Chondrocyte (in vitro differentiated cells): ENCODE results near the gene MFNG. TPM values are rescaled to one million over a fixed set of nuclear protein-coding genes. Genes with fewer than 3 reads are reported as not detected.

Source experiments
- DNase-seq: peaks from one replicate; pipeline ENCODE4 v3.0.0; 2021; ENCODE audit warnings: mixed read lengths, low spot score
- H3K27ac Mint-ChIP-seq: one replicate; pipeline ENCODE4 v1.8.0; 2021; ENCODE audit warnings: mild to moderate bottlenecking, moderate library complexity, mixed read lengths; ENCODE audit not compliant: unreplicated experiment
- H3K27me3 Mint-ChIP-seq: 2 replicates; pipeline ENCODE4 v1.8.0; 2021; ENCODE audit warnings: low read depth, mixed read lengths
- H3K36me3 Mint-ChIP-seq: 2 replicates; pipeline ENCODE4 v1.8.0; 2021; ENCODE audit warnings: low read depth, mixed read lengths
- H3K4me1 Mint-ChIP-seq: 2 replicates; pipeline ENCODE4 v1.8.0; 2021; ENCODE audit warnings: low read depth, mild to moderate bottlenecking, mixed read lengths
- H3K4me3 Mint-ChIP-seq: one replicate; pipeline ENCODE4 v1.8.0; 2021; ENCODE audit warnings: mild to moderate bottlenecking, moderate library complexity, mixed read lengths; ENCODE audit not compliant: unreplicated experiment
- H3K9me3 Mint-ChIP-seq: 2 replicates; pipeline ENCODE4 v1.8.0; 2021; ENCODE audit warnings: low read depth, mixed read lengths
- total RNA-seq: library from RNA; stranded (reverse); gene quantifications from 3 replicates; pipeline ENCODE4 v1.2.1, GENCODE V29; 2021
- TF ChIP-seq, protein P1 (sequence below): fragments of 200-600 bp; sonication (generic); IDR thresholded peaks from 2 replicates; pipeline ENCODE4 v1.5.0; 2021; ENCODE audit warnings: antibody characterized with exemption, mild to moderate bottlenecking, moderate library complexity

MFNG gene
- total RNA-seq, 1 donor from 2014 or later = 1.1 TPM

DNA sequence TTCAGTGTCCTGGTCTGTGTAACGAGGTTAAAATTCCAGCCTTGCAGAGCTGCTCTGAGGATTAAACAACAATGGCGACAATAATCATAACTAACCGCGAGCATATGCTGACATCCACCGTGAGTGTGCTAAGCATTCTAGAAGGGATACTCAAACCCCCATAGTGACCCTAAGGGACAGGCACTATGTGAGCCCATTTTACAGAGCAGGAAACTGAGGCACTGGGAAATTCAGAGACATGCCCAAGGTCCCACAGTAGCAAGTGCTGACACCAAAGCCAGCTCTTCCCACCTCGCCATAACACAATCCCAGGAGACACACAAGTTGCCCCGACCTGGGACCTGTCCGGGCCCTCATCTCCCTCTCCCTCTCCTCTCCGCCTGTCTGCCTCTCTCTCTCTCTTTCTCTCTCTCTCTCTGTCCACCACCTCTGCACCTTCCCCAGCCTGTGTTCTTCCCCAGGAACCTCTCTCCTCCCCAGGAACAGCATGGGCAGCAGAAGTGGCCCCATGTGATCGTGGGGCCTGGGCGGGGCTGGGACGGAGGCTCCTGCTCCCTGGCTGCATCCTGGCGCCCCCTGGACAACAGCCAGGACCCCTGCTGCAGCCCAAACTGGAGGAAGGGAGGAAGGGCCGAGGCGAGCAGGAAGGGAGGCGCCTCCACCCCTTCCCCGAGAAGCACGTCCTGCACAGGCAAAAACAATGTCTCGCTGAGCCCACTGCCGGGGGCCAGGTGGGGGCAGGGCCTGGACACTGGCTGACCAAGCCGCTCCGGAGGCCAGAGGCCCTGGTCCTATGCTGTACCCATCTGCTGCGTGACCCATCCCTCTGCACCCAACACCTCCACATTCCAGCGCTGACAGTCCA is 14.8 kb upstream of the MFNG start:
- TF ChIP-seq, protein P1, sequence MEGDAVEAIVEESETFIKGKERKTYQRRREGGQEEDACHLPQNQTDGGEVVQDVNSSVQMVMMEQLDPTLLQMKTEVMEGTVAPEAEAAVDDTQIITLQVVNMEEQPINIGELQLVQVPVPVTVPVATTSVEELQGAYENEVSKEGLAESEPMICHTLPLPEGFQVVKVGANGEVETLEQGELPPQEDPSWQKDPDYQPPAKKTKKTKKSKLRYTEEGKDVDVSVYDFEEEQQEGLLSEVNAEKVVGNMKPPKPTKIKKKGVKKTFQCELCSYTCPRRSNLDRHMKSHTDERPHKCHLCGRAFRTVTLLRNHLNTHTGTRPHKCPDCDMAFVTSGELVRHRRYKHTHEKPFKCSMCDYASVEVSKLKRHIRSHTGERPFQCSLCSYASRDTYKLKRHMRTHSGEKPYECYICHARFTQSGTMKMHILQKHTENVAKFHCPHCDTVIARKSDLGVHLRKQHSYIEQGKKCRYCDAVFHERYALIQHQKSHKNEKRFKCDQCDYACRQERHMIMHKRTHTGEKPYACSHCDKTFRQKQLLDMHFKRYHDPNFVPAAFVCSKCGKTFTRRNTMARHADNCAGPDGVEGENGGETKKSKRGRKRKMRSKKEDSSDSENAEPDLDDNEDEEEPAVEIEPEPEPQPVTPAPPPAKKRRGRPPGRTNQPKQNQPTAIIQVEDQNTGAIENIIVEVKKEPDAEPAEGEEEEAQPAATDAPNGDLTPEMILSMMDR = no peak
- Mint-ChIP-seq H3K36me3 (peaks cover 4% of the 10 kb centered on the region), H3K9me3 (no peaks in the 10 kb centered on the region), H3K4me1 (peaks cover 64% of the 10 kb centered on the region), H3K27ac (peak overlapping the region; percentile 97), H3K4me3 (peak overlapping the region; percentile 51), H3K27me3 (no peaks in the 10 kb centered on the region)
- no peak for DNase-seq

DNA sequence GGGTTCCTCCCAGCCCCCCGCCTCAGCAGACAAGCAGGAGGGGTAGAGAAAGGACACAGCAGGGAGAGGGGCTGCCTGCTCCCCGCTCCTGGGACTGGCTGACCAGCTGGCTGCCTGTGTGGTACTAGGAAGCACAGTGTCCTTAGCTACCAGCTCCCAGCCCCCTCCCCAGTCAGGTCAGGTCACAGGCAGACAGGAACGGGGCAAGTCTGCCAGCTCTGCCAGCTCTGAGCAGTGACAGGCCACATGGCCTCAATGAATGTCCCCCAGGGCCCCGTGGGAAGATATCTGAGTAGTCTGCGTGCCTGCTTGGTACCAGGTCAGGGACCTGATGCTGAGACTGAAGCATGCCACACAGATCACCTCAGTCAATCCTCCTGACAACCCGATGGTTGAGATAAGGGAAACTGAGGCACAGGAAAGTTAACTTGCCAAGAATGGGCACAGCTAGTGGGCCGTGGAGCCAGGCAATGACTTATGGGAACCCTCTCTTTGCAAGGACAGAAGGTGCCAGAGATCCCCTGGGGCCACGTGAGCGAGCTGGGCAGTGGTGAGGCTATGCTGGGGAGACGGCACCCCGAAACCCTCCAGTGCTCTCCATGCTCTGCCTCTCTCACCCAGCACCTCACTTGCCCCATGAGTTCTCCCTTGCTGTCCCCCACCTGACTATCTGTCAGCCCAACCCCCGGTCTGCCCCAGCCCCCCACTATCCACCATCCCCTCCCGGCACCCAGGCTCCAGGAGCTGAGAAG is 13.8 kb upstream of the MFNG start:
- Mint-ChIP-seq H3K27ac (peak overlapping the region; percentile 17), H3K4me1 (peaks cover 66% of the 10 kb centered on the region), H3K9me3 (no peaks in the 10 kb centered on the region), H3K27me3 (no peaks in the 10 kb centered on the region), H3K4me3 (no peak overlapping the region), H3K36me3 (peaks cover 7% of the 10 kb centered on the region)
- DNase-seq = no peak
- TF ChIP-seq, protein P1 = no peak

DNA sequence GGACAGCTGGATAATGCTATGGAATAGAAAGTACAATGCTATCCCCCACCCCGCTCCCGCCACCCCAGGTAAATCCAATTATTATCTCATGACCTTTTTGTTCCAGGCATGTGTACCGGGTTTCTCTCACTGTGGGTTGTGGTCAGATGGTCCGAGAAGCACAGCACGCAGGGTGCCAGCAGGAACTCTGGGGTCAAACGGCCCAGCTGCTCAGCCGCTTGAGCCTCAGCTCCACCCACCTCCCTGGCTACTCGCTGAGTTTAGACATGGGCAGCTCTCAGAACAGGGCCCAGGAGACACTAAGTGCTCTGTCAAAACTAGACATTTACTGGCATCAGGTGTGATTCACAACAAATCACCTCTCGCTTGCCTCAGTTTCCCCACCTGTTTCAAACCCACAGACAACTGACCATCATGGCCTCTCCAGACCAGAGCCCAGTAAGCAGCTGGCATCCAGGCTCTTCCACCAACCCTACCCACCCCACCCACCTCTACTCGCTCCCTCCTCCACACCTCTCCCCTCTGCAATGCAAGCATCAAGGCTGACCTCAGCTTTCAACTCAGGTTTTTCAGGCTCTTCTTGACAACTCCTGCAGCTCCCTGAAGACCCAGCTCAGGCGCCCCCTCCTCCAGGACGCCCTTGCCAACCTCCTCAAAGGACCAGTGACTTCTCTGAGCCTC is 13.0 kb upstream of the MFNG start:
- Mint-ChIP-seq H3K9me3 (no peaks in the 10 kb centered on the region), H3K4me1 (peaks cover 66% of the 10 kb centered on the region), H3K27me3 (no peaks in the 10 kb centered on the region), H3K27ac (peak overlapping the region; percentile 55), H3K36me3 (peaks cover 2% of the 10 kb centered on the region), H3K4me3 (no peak overlapping the region)
- no peak for DNase-seq
- TF ChIP-seq, protein P1 = no peak

DNA sequence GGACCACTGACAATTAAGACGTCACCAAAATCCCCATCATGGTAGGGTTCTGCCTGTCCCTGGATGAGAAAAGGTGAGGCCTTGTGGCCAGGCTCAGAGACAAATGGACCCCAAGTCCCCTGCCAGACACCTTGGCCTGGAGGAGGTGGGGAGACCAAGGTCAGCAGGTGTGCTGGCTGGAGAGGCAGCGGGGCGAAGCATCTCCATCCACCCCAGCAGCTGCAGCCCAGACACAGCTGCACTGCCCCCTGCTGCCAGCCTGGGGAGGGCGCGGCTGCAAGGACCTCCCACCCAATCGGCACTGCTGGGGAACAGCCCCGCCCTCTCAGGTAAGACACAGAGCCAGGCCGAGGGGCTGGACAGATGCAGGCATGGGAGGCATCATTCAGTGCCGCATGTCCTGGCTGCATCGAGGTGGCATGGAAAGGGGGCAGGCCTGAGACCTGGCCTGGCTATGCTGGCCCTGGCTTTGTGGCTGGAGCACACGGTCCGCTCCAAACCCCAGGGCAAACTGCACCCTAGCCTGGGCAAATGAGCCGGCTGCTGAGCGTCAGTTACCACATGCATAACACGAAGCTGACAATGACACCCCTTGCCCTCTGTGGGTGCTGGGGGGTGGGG is 12.2 kb upstream of the MFNG start:
- Mint-ChIP-seq H3K4me1 (peaks cover 65% of the 10 kb centered on the region), H3K4me3 (no peak overlapping the region), H3K36me3 (peaks cover 4% of the 10 kb centered on the region), H3K27ac (peak overlapping the region; percentile 32), H3K9me3 (no peaks in the 10 kb centered on the region), H3K27me3 (no peaks in the 10 kb centered on the region)
- TF ChIP-seq, protein P1 = peak; percentile 67
- DNase-seq = no peak
